ENCODE data around the gene NEDD9.

The NEDD9 gene

DNA sequence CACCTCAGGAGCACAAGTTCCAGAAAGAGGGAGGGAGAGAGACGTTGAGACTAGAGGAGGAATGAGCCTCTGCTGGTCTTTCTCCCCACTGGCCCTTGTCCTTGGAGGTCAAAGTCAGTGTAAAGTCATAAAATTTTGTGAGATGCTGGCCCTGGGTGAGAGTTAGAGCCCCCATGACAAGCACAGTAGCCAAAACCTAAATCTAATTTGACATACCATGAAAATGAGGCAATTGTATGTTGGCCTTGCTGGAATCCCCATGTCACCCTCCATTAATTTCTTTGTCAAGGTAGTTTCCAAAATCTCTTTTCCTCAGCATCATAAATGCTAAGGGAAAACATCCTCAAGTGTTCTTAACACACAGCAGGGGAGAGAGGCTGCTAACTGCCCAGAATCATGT, 17.6 kb upstream of the NEDD9 start:
- TF ChIP-seq, protein P1, sequence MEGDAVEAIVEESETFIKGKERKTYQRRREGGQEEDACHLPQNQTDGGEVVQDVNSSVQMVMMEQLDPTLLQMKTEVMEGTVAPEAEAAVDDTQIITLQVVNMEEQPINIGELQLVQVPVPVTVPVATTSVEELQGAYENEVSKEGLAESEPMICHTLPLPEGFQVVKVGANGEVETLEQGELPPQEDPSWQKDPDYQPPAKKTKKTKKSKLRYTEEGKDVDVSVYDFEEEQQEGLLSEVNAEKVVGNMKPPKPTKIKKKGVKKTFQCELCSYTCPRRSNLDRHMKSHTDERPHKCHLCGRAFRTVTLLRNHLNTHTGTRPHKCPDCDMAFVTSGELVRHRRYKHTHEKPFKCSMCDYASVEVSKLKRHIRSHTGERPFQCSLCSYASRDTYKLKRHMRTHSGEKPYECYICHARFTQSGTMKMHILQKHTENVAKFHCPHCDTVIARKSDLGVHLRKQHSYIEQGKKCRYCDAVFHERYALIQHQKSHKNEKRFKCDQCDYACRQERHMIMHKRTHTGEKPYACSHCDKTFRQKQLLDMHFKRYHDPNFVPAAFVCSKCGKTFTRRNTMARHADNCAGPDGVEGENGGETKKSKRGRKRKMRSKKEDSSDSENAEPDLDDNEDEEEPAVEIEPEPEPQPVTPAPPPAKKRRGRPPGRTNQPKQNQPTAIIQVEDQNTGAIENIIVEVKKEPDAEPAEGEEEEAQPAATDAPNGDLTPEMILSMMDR (IDR thresholded peaks at IDR 0.05; ENCODE audit: low read depth, low read length): no peak
- no peak for DNase-seq (ENCODE audit: low read depth in 2 of 2)
- H3K4me3 ChIP-seq (replicated peaks in 1 of 2; ENCODE audit: low read depth in 2 of 2, low read length in 2 of 2): no peak overlapping the region

DNA sequence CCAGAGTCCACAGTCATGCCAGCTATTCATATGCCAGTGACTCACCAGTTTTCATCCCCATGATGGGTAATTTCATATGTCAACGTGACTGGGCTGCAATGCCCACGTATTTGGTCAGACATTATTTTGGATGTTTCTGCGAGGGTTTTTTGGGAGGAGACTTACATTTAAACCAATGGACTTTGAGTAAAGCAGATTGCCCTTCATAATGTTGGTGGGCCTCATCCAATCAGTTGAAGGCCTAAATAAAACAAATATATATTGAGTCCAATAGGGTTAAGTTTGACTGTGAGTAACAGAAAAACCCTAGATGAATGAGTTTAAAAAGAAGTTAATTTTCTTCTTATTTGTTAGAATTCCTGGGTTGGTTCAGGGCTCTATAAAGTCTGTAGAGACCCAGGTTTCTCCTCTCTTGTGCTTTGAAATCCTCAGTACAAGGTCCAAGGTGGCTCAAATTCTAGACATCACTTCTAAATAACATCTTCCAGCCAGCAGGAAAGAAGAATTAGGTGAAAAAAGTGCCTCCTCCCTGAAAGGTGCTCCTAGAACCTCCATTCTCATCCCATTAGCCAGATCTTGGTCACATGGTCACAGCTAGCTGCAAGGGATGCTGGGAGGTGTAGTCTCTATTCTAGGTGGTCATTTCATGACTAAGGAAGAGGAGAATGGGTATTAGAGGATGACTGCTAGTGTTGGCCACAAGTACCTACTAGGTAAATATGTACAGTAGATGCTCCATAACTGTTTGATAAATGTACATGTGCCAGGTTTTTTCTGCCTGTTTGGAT, 16.7 kb upstream of the NEDD9 start:
- no peak for DNase-seq (ENCODE audit: low read depth in 2 of 2)
- no peak overlapping the region for H3K4me3 ChIP-seq (replicated peaks in 1 of 2; ENCODE audit: low read depth in 2 of 2, low read length in 2 of 2)
- TF ChIP-seq, protein P1 (IDR thresholded peaks at IDR 0.05; ENCODE audit: low read depth, low read length): no peak

DNA sequence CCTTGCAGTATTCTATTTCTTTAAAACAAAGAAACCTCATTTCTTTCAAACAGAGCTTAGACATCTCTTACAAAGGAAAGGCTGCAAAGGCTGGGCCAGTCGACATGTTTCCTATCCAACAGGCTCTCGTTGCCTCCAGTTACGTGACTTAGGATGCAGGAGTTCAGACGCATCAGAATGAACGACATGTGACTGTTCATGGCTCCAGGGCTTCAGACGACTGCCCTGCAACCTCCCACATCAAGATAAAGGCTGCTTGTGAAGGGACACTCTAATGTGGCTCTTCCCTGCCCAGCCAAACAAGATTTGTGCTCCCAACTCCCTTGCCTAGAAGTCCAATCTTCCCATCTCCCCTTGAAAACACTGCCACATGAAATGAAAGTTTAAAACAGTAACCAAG, 14.3 kb upstream of the NEDD9 start:
- TF ChIP-seq, protein P1 (IDR thresholded peaks at IDR 0.05; ENCODE audit: low read depth, low read length): no peak
- H3K4me3 ChIP-seq (replicated peaks in 1 of 2; ENCODE audit: low read depth in 2 of 2, low read length in 2 of 2): no peak overlapping the region
- no peak for DNase-seq (ENCODE audit: low read depth in 2 of 2)

DNA sequence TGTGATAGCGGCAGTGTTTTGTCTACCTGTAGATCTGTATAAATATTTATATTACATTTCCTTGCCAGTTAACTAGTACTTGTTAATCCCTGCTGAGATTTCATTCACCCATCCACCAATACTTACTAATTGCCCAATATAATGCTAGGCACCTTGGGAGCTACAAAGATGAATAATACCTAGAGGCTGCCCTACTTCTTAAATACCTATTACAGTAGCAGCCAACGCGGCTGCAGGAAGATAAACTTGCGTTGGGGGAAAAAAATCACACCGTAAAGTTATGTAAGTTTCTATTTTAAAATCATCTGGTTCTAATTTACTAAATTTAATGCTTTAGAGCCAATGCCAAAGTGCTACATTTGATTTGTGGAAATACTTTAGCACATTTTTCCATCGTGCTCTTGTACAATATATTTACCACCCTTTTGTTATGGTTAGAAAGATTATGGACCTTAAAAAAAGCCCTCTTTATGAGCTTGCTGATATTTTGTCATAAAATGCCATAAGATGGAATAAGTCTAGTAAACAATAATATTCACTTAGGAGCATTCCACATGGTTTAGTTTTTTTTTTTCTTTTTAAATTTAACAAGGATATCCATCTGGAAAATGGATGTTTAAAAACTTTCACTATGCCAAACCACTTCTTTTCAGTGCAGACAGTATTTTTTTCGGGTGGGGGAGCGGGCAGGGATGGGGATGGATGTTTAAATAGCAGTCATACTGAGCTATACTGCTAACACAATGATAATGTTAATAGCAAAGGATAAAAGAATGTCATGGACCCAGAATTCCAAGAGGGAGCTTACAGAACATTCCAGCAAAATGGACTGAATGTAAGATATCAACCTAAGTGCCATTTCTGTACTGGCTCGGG, 13.2 kb upstream of the NEDD9 start:
- no peak overlapping the region for H3K4me3 ChIP-seq (replicated peaks in 1 of 2; ENCODE audit: low read depth in 2 of 2, low read length in 2 of 2)
- TF ChIP-seq, protein P1 (IDR thresholded peaks at IDR 0.05; ENCODE audit: low read depth, low read length): no peak
- no peak for DNase-seq (ENCODE audit: low read depth in 2 of 2)

DNA sequence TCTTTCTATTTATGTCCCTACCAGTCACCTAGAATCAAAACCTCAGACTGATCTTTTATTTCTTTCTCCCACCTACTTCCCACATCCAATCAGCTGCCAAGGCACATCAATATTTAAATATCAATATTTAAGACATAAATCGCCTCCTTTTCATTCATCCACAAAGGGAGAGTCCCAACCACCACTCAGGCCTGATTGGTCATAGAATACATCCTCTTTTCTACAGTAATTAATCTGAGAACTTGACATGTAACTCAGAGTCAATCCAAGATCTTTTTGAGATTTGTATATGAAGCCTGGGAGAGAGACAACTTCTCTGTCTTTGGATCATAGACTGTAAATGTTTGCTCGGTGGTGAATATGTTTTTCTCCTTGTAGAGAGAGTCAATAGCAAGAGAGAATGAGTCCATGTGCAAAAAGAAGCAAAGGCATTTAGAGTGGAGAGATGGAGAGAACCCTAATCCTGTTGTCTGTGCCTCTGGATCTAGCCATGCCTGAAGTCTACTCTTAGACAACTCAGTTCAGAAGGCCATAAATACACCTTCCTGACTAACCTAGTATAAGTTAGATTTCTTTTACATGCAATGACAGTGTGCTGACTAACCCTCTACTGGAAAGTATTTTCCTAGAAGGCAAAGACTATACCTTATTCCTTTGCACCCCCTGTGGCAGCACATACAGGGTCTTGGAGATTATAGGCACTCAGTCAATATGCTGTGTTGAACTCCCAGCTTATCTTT, 12.1 kb upstream of the NEDD9 start:
- TF ChIP-seq, protein P1 (IDR thresholded peaks at IDR 0.05; ENCODE audit: low read depth, low read length): no peak
- DNase-seq (ENCODE audit: low read depth in 2 of 2): no peak
- H3K4me3 ChIP-seq (replicated peaks in 1 of 2; ENCODE audit: low read depth in 2 of 2, low read length in 2 of 2): no peak overlapping the region

DNA sequence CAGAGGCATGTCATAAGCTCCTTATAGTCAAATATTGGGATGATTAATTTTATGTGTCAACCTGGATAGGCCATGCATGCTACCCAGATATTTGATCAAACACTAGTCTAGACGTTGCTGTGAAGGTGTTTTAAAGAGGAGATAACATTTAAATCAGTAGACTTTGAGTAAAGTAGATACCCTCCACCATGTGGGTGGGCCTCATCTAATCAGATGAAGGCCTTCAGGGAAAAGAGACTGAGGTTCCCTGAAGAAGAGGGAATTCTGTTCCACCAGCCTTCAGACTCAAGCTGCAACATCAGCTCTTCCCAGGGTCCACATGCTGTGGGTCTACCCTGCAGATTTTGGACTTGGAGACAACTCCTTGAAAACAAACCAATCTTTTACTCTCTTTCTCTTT, 11.4 kb upstream of the NEDD9 start:
- H3K4me3 ChIP-seq (replicated peaks in 1 of 2; ENCODE audit: low read depth in 2 of 2, low read length in 2 of 2): no peak overlapping the region
- TF ChIP-seq, protein P1 (IDR thresholded peaks at IDR 0.05; ENCODE audit: low read depth, low read length): no peak
- DNase-seq (ENCODE audit: low read depth in 2 of 2): no peak
